Posterior vena cava (tissue), 2 donors: ENCODE results near the gene ROBO1. TPM values are rescaled to one million over a fixed set of nuclear protein-coding genes. Genes with fewer than 3 reads are reported as not detected.

ENCODE experiments used
- DNase-seq: peaks from one replicate; pipeline ENCODE4 v3.0.0-alpha.2; 2020; ENCODE audit warnings: low spot score
- intact Hi-C, 2 donors: fragments of 100-400 bp; cut with DNase I; formaldehyde crosslinking; loops; one replicate each; pipeline versions ENCODE4 v1.14.1 to v1.14.2; 2022 to 2023
- total RNA-seq, 2 donors: library from RNA; stranded (reverse); fragmentation: NEBNext Ultra II Directional; extraction: Animal tissue kit (Norgen Biotek cat#: 25700); gene quantifications; one replicate each; pipeline ENCODE4 v1.2.1, GENCODE V29; 2021
- donor health status: DM: yes; HTN: yes; CAD: no.
- donor health status: DM: yes; HTN: yes; CAD: no.

ROBO1 gene
- total RNA-seq, 2 donors from 2014 or later: 27.2 to 28.2 TPM

- intact Hi-C loops: no loop called here
- no peak for DNase-seq
Measured at GRCh38 chr3:79410617-79411016, 357.2 kb downstream of the ROBO1 start.

- no peak for DNase-seq
- intact Hi-C loops: no loop called here
Measured at GRCh38 chr3:79410136-79410535, 357.7 kb downstream of the ROBO1 start.

GRCh38 chr3:79406175-79406574 is 361.6 kb downstream of the ROBO1 start:
- DNase-seq: no peak
- intact Hi-C loops: no loop called here

GRCh38 chr3:79405183-79405582 is 362.6 kb downstream of the ROBO1 start:
- no peak for DNase-seq
- intact Hi-C loops: no loop called here

GRCh38 chr3:79396595-79396994 is 371.2 kb downstream of the ROBO1 start:
- intact Hi-C loops: no loop called here
- DNase-seq: no peak

DNA sequence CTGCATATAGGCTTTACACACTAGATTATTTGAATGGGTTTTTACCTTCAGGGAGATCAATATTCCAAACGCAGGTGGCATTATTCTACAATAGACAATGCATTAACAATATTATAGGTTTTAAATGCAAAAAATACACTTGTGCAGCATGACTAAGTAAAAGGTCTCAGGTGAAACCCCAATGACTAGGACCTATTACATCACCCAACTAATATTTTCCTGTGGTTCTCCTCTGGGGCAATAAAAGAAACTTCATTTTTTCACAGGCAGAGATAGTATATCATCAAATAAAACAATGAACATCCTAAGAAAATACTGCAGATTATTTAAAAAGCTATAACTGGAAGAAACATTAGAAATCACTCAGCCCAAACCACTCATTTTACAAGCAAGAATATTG is 375.3 kb downstream of the ROBO1 start:
- DNase-seq: no peak
- intact Hi-C loops: no loop called here

DNA sequence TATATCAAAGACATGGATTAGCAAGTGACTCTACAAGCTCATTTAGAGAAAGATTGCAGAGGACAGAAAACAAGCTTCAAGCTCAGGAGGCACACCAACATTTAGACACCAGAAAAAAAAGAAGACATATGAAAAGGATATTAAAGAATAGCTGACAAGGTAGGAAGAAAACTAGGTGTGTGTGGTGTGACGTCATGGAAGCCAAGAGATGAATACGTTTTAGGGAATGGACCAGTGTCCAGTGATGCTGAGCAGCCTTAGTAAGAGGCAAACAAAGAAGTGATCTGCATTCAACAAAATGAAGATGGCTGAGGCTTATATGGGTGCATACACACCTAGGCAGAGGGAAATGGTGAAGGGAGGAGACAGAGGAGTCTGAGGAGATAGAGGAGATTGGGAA is 377.4 kb downstream of the ROBO1 start:
- no peak for DNase-seq
- intact Hi-C loops: no loop called here

- no peak for DNase-seq
- intact Hi-C loops: no loop called here
Measured at GRCh38 chr3:79385211-79385610, 382.6 kb downstream of the ROBO1 start.

DNA sequence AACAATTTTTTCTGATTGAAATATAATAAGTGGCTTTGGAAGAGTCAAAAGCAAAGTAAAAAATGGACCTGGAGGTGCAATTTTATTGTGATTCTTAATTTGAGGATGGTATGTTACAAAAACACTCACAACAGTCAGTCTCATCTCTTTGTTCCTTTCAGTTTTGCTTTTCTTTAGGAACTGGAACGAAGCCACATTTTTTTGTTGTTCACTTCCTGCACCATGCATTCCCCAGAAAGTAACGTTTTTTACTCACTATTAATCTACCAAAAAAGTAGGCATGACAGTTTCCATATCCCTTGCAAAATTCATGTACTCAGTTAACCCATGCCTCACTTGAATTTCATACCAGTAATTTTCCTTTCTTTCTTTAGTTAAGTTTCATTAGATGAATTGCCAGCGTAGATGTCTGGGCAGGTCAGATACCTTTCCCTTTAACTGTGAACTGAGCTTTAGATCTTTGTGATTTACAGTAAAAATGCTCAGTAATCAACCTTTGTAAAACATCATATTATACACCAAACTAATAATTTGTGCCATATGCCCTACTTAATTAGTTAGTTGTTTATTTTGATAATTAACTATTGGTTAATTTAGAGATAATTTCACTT is 384.3 kb downstream of the ROBO1 start:
- intact Hi-C loops: no loop called here
- no peak for DNase-seq

GRCh38 chr3:79380581-79380980 is 387.2 kb downstream of the ROBO1 start:
- no peak for DNase-seq
- intact Hi-C loops: no loop called here

DNA sequence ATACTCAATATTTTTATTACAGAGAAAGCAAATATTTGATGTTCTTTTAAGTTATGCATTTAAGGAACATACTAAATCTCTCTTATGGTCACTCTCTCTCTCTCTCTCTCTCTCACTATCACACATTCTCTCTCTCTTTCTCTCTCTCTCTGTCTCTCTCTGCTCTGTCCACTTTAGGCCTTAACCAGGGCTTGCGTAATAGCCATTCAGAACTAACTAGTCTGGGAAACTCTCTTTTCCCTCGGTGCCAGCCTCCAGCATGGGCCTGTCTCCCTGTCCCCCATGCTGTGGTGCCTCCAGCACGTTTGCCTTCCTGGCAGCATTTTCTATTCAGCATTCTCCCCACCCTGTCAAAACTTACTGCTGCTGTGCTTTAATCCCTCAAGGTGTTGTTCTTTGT is 389.7 kb downstream of the ROBO1 start:
- intact Hi-C loops: no loop called here
- no peak for DNase-seq

GRCh38 chr3:79369306-79369705 is 398.5 kb downstream of the ROBO1 start:
- intact Hi-C loops: no loop called here
- DNase-seq: no peak

DNA sequence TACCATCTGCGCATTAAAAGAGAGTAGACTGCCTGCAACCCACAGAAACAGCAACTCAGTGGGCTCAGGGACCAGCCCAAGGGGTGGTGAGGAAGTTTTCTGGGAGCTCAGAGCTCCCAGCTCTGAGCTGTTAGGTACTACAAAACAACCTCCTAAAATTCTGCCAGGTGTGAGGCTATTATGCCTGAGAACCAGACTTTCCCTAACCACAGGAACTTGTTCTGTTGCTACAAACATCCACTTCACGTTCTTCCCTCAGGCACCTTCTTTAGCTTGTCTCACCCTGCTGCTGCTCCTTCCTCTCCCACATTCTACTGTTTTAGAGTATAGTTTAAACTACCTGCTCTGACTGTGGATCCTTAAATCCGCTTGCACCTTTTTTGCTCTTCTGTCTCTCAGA is 399.4 kb downstream of the ROBO1 start:
- DNase-seq: no peak
- intact Hi-C loops: no loop called here

- intact Hi-C loops: no loop called here
- DNase-seq: no peak
Measured at GRCh38 chr3:79367803-79368202, 400.0 kb downstream of the ROBO1 start.

GRCh38 chr3:79367066-79367465 is 400.7 kb downstream of the ROBO1 start:
- intact Hi-C loops: no loop called here
- no peak for DNase-seq

DNA sequence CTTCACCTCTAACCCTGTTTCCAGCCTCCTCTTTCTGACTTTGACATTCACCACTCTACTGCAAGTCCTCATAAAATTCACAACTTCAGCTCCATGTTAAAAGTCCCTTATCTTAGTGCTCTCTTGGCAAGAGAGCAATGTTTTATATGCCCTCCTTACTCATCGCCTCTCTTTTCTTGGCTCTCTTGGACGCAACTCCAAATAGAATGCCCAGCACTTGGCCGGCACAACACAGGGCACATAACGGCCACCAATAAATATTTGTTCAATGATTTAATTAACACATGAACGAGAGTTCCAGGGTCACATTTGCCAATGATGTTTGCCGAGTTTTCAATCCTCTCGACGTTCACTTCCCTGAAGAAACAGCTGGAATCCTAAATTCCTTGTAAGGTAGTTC is 401.4 kb downstream of the ROBO1 start:
- no peak for DNase-seq
- intact Hi-C loops: no loop called here

DNA sequence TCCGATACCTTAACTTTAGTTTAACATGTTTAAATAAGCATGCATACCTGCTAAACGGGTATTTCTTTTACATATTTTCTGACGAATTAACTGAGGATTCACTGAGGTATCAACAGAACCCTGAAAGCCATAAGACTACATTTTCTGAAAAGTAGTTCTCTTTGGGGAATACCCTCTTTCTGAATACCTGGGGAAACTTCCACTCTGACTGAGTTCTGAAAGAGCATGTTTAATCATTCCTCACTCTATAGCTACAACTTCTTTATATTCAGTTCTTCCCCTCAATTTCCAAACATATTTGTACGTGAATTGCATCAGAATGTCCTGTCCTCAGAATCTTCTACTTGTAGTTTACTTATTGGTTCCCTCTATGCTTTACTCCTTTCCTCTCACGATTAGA is 403.0 kb downstream of the ROBO1 start:
- intact Hi-C loops: no loop called here
- DNase-seq: no peak

GRCh38 chr3:79362571-79363270 is 405.1 kb downstream of the ROBO1 start:
- intact Hi-C loops: no loop called here
- no peak for DNase-seq

- intact Hi-C loops: no loop called here
Measured at GRCh38 chr3:79361748-79362378, 405.9 kb downstream of the ROBO1 start.

DNA sequence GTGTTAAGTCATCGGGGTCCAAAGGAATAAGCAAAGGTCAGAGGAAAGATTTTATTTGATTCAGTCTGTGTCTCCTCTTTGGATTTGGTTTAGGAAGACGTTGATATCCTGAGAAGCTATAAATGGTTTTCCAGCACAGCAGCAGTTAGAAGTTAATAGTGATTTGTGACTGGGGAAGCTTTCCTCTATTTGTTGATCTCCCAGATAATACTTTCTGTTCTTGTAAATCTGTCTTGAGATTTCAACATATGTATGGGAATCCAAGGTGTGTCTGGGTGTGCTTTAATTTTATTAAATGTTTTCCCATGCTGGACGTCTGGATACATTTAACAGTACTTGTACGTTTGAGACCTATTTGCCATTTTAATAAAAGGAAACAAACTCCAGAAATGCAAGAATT is 409.5 kb downstream of the ROBO1 start:
- intact Hi-C loops: no loop called here
- no peak for DNase-seq

More at GRCh38 chr3:79361748-79362378, 405.9 kb downstream of the ROBO1 start:
- DNase-seq: no peak

- intact Hi-C loops: no loop called here
Measured at GRCh38 chr3:79354179-79354688, 413.6 kb downstream of the ROBO1 start.

More at GRCh38 chr3:79354179-79354688, 413.6 kb downstream of the ROBO1 start:
- no peak for DNase-seq
